ENCODE data around the gene CEP126.

GRCh38 chr11:101929294-101929915, 14.6 kb downstream of the CEP126 start:
- no peak for TF ChIP-seq CTCF (IDR thresholded peaks at IDR 0.05)
- no peak for TF ChIP-seq POLR2A (IDR thresholded peaks at IDR 0.05)
